BE2C (cell line): ENCODE measurements around the gene PDGFRB.
A peak's percentile ranks its signal among the peaks of the same experiment; 100 is the strongest.

ENCODE experiments used
- DNase-seq: peaks from one replicate; pipeline ENCODE4 v3.0.0-alpha.2; 2020
- H3K27me3 ChIP-seq: fragments of 250-450 bp; sonication (Bioruptor Pico); 2 replicates; pipeline ENCODE4 v1.5.1; 2020; ENCODE audit warnings: mild to moderate bottlenecking
- H3K36me3 ChIP-seq: fragments of 250-450 bp; sonication (Bioruptor Pico); 2 replicates; pipeline ENCODE4 v1.5.1; 2020; ENCODE audit warnings: mild to moderate bottlenecking
- H3K4me1 ChIP-seq: fragments of 250-450 bp; sonication (Bioruptor Pico); 2 replicates; pipeline ENCODE4 v1.5.1; 2020
- H3K4me3 ChIP-seq: 2 replicates; pipeline ENCODE4 v1.5.1; 2011; ENCODE audit warnings: low read depth, low read length
- H3K9me3 ChIP-seq: fragments of 250-450 bp; sonication (Bioruptor Pico); 2 replicates; pipeline ENCODE4 v1.5.1; 2020
- TF ChIP-seq, protein P1 (sequence below): IDR thresholded peaks from 2 replicates; pipeline ENCODE4 v1.5.1; 2012; ENCODE audit warnings: mild to moderate bottlenecking, low read depth, low read length

Gene PDGFRB

DNA sequence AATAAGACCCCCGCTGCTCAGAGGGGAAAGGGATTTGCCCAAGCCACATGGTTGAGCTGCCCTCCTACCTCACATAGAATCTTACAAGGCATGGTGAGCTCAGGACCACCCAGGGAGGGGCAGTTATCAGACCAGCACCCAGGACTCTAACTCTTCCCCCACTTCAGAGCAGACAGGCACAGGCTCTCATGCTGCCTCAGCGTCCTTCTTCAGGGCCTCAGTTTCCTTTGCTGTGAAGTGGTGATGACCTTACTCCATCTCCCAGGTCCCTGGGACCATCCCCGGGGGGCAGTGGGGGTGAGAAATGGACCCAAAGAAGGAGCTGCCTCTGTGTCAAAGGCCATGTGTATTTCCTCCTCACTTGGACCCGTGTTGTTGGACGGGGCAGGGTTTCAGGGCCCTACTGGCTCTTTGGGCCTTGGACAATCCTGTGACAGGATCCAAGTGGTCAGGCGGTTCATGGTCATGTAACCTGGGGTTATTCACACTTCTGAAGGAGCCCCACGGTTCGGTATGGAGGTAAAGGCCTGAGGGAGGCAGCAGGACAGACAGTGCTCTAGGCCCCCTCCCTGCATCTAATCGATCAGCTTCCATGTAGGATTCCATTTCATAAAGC, 37.6 kb downstream of the PDGFRB start:
- Histone ChIP-seq H3K4me3 (no peak overlapping the region), H3K4me1 (peaks cover 3% of the 10 kb centered on the region; the same call in 1 of the 2 replicates), H3K9me3 (no peaks in the 10 kb centered on the region), H3K27me3 (no peaks in the 10 kb centered on the region), H3K36me3 (peaks cover 6% of the 10 kb centered on the region)
- TF ChIP-seq, protein P1, sequence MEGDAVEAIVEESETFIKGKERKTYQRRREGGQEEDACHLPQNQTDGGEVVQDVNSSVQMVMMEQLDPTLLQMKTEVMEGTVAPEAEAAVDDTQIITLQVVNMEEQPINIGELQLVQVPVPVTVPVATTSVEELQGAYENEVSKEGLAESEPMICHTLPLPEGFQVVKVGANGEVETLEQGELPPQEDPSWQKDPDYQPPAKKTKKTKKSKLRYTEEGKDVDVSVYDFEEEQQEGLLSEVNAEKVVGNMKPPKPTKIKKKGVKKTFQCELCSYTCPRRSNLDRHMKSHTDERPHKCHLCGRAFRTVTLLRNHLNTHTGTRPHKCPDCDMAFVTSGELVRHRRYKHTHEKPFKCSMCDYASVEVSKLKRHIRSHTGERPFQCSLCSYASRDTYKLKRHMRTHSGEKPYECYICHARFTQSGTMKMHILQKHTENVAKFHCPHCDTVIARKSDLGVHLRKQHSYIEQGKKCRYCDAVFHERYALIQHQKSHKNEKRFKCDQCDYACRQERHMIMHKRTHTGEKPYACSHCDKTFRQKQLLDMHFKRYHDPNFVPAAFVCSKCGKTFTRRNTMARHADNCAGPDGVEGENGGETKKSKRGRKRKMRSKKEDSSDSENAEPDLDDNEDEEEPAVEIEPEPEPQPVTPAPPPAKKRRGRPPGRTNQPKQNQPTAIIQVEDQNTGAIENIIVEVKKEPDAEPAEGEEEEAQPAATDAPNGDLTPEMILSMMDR: no peak
- no peak for DNase-seq

DNA sequence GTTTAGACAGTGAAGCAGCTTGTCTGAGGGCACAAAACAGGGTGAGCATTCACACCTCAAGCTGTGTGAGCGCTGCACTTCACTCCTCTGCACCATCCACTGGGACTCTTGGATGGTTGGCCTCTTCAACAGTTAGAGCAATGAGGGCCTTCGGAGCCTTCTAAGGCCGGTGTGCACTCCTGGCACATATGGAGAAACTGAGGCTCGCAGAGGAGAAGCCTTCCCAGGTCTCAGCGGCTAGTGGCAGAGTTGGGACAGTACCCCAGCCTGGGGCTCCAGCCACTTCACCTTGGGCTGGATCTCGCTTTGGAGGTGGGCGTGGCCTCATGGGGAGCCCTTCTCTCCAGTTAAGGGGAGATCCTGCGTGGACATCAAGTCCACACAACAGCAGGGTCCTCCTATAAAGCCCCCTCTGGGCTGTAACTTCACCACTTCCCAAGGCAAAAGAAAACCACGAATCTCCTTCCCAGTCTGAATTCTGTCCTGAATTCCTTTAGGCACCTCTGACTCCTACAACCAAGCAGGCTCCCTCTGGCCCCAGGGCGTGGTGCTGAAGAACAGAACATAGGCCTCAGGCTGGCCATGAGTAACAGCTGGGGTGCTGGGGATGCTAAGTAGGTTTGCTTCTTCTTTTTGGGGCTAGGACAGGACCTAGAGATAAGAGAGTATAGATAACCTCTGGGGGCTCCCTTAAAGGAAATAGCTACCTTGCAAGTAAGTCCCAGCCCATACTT, 38.8 kb downstream of the PDGFRB start:
- DNase-seq: no peak
- TF ChIP-seq, protein P1: no peak
- no peaks in the 10 kb centered on the region for H3K27me3 ChIP-seq
- H3K4me3 ChIP-seq: no peak overlapping the region
- no peaks in the 10 kb centered on the region; the same call in 1 of the 2 replicates for H3K36me3 ChIP-seq
- H3K4me1 ChIP-seq: peaks cover 13% of the 10 kb centered on the region; the same call in 1 of the 2 replicates
- H3K9me3 ChIP-seq: no peaks in the 10 kb centered on the region

DNA sequence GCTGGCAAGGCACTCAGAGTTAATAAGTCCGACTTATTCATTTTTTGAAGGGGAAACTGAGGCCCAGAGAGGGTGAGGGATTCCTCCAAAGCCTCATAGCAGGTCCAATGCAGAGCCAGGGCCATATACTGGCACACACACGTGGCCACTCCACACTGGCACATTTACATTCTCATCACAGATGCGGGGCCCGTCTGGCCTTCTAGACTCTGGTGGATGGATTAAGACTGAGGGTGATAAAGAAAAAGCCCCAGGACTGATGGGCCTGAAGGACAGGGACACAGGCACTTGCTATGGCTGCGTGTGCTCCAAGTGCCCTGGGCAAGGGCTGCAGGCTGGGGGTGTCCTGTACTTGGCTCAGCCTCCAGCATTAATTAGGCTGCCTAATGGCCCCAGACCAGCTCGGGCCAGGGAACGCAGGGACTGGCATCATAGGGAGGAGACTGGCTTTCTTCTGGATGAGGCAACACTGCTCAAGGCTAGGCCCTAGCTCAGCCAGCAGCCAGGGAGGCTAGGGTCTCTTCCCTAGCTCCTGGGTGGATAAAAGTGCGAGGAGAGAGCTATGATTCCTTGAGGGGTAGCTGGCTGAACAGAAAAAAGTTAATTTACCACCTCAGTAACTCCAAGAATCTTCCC, 40.8 kb downstream of the PDGFRB start:
- TF ChIP-seq, protein P1: no peak
- Histone ChIP-seq H3K9me3 (no peaks in the 10 kb centered on the region), H3K4me3 (no peak overlapping the region), H3K4me1 (peaks cover 13% of the 10 kb centered on the region; the same call in 1 of the 2 replicates), H3K27me3 (no peaks in the 10 kb centered on the region), H3K36me3 (no peaks in the 10 kb centered on the region)
- DNase-seq: peak; percentile 49

GRCh38 chr5:150114102-150114641, 41.5 kb downstream of the PDGFRB start:
- H3K4me1 ChIP-seq: peaks cover 13% of the 10 kb centered on the region; the same call in 1 of the 2 replicates
- no peak for DNase-seq
- TF ChIP-seq, protein P1: 0 out of 2 replicates have a peak, but pooled peaks have one; percentile 6
- H3K27me3 ChIP-seq: no peaks in the 10 kb centered on the region
- no peaks in the 10 kb centered on the region for H3K9me3 ChIP-seq
- no peak overlapping the region for H3K4me3 ChIP-seq
- H3K36me3 ChIP-seq: no peaks in the 10 kb centered on the region

- H3K36me3 ChIP-seq: no peaks in the 10 kb centered on the region
- DNase-seq: no peak
- TF ChIP-seq, protein P1: no peak
- H3K4me3 ChIP-seq: no peak overlapping the region
- H3K9me3 ChIP-seq: no peaks in the 10 kb centered on the region
- H3K27me3 ChIP-seq: no peaks in the 10 kb centered on the region
- H3K4me1 ChIP-seq: peaks cover 13% of the 10 kb centered on the region; the same call in 1 of the 2 replicates
Measured at GRCh38 chr5:150113047-150113744, 42.4 kb downstream of the PDGFRB start.
